ES-I3 (cell line): Measurements from ENCODE around the gene STRADB.
"Not testable (repeated sequence)": the region's sequence is repeated elsewhere in the genome, so short reads cannot be mapped to it uniquely, and the experiment has no call there.

Experiments
- H3K36me3 ChIP-seq: 2 replicates; pipeline ENCODE4 v1.6.1; 2013; ENCODE audit warnings: mild to moderate bottlenecking, low read length, control low read depth, moderate library complexity; ENCODE audit not compliant: insufficient read depth
- H3K4me1 ChIP-seq: 2 replicates; pipeline ENCODE4 v1.6.1; 2013; ENCODE audit warnings: mild to moderate bottlenecking, control low read depth, low read length; ENCODE audit not compliant: insufficient read depth
- H3K9ac ChIP-seq: 2 replicates; pipeline ENCODE4 v1.6.1; 2013; ENCODE audit warnings: low read depth, mild to moderate bottlenecking, low read length, moderate library complexity
- H3K9me3 ChIP-seq: 2 replicates; pipeline ENCODE4 v1.6.1; 2013; ENCODE audit warnings: mild to moderate bottlenecking, low read length, moderate library complexity; ENCODE audit not compliant: control insufficient read depth, insufficient read depth

Gene STRADB

DNA sequence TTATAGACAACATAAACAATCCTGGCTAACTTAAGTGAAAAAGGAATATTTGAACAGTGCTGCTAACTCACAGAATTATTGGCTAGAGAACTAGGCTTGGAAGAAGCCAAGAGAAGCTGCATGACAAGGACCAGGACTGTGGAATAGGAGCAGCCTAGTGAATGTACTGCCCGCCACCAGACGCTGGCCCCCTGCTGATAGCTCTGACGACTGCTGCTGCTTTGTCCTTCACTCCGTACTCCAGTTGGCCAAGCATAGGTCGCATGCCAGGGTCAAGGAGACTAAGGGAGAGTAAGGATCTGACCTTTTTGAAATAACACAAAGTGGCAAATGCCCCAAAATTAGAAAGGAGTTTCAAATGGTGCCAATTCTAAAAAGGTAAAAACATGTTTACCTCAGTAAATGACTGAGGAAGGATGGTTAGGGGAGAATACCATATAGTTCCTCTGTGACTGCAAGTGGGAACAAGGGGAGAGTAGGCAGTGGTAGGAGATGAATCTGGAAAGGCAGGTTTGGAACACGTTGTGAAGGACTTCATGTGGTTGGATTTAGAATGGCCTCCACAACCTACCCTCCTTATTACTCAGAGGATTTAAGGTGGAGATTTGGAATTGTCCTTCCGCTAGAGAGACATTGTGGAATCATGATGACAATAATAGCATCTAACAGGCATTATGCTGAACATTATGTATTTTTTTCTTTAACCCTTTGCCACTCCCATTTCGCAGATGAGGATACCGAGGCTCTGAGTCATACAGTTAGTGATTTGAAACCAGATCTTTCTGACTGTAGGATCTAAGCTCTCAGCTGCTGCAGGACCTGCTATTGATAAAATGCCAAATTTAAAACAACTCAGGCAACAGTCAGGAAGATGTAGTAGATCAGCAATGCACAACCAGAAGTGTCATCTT, 19.5 kb downstream of the STRADB start:
- Histone ChIP-seq H3K36me3 (0 out of 2 replicates have a peak, but pooled peaks cover 4% of the 10 kb centered on the region), H3K4me1 (peaks cover 8% of the 10 kb centered on the region; the same call in 1 of the 2 replicates), H3K9me3 (no peaks in the 10 kb centered on the region), H3K9ac (no peak overlapping the region; the same call in 1 of the 2 replicates)

GRCh38 chr2:201471732-201472393, 20.3 kb downstream of the STRADB start:
- Histone ChIP-seq H3K4me1 (peaks cover 4% of the 10 kb centered on the region; the same call in 1 of the 2 replicates), H3K9ac (no peak overlapping the region), H3K9me3 (no peaks in the 10 kb centered on the region), H3K36me3 (0 out of 2 replicates have a peak, but pooled peaks cover 4% of the 10 kb centered on the region)

GRCh38 chr2:201472411-201472810, 20.9 kb downstream of the STRADB start:
- Histone ChIP-seq H3K9ac (no peak overlapping the region), H3K9me3 (no peaks in the 10 kb centered on the region), H3K36me3 (0 out of 2 replicates have a peak, but pooled peaks cover 4% of the 10 kb centered on the region), H3K4me1 (peaks cover 4% of the 10 kb centered on the region; the same call in 1 of the 2 replicates)

- Histone ChIP-seq H3K9me3 (no peaks in the 10 kb centered on the region), H3K36me3 (peaks cover 3% of the 10 kb centered on the region; the same call in 1 of the 2 replicates), H3K4me1 (peaks cover 4% of the 10 kb centered on the region; the same call in 1 of the 2 replicates), H3K9ac (no peak overlapping the region)
These were observed 31.0 kb downstream of the STRADB start for GRCh38 chr2:201482543-201482942.

- Histone ChIP-seq H3K36me3 (peaks cover 1% of the 10 kb centered on the region; the same call in 1 of the 2 replicates), H3K9ac (no peak overlapping the region)
These were observed 31.8 kb downstream of the STRADB start for GRCh38 chr2:201483342-201483741.

DNA sequence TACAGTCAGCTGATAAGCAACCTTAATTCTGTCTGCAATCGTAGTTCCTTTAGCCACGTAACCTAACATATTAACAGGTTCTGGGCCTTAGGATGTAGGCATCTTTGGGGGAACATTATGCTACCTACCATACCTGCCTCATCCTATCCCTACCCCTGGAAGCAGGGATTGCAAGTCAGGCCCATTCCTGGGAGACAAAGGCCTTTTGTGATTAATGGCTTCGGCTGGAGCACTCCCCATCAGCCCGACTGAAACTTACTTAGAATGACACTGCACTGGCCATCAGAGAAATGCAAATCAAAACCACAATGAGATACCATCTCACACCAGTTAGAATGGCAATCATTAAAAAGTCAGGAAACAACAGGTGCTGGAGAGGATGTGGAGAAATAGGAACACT, 32.2 kb downstream of the STRADB start:
- H3K36me3 ChIP-seq, H3K4me1 ChIP-seq, H3K9me3 ChIP-seq, H3K9ac ChIP-seq: not testable (repeated sequence)

More at GRCh38 chr2:201483342-201483741, 31.8 kb downstream of the STRADB start:
- peaks cover 4% of the 10 kb centered on the region; the same call in 1 of the 2 replicates for H3K4me1 ChIP-seq
- H3K9me3 ChIP-seq: no peaks in the 10 kb centered on the region

DNA sequence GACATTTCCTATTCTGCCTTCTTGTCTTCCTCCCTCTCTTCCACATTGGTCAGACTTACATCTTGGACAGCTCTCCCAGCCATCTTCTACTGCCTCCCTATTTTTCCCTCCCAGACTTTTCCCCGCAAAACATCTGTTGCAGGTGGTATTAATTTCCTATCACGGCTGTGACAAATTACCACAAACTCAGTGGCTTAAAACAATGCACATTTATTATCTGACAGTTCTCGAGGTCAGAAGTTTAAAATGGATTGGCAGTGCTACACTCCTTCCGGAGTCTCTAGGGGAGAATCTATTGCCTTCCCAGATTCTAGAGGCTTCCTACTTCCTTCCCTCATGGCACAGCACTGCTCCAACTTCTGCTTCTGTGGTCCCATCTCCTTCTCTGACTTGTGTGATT, 33.3 kb downstream of the STRADB start:
- Histone ChIP-seq H3K4me1 (peaks cover 4% of the 10 kb centered on the region; the same call in 1 of the 2 replicates), H3K9ac (no peak overlapping the region), H3K9me3 (no peaks in the 10 kb centered on the region), H3K36me3 (no peaks in the 10 kb centered on the region)

DNA sequence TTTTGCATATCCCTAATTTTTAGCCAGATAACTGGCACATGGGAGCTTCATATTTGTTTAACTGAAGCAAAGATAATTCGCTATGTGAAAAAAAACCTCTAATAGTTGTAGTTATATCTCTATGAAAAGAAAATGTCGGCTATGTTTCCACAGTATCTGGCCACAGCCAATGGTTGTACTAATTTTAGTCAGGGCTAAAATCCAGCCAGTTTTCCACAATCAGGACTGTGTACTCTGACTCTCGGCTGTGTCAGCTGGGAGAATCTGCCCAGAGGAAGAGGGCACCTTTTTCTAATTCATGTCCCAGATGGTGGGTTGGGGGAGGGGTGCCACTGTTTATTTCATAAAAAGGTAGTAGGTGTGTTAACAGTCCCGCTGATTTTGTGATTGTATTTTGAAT, 38.8 kb downstream of the STRADB start:
- Histone ChIP-seq H3K36me3 (no peaks in the 10 kb centered on the region), H3K4me1 (no peaks in the 10 kb centered on the region), H3K9ac (no peak overlapping the region), H3K9me3 (no peaks in the 10 kb centered on the region)

- Histone ChIP-seq H3K4me1 (no peaks in the 10 kb centered on the region), H3K9me3 (peaks cover 3% of the 10 kb centered on the region; the same call in 1 of the 2 replicates), H3K36me3 (no peaks in the 10 kb centered on the region), H3K9ac (no peak overlapping the region)
These were observed 45.2 kb downstream of the STRADB start for GRCh38 chr2:201496785-201497184.

- no peaks in the 10 kb centered on the region for H3K36me3 ChIP-seq
- no peak overlapping the region for H3K9ac ChIP-seq
- peaks cover 13% of the 10 kb centered on the region for H3K9me3 ChIP-seq
- H3K4me1 ChIP-seq: no peaks in the 10 kb centered on the region
These were observed 49.0 kb downstream of the STRADB start for GRCh38 chr2:201500534-201500933.

DNA sequence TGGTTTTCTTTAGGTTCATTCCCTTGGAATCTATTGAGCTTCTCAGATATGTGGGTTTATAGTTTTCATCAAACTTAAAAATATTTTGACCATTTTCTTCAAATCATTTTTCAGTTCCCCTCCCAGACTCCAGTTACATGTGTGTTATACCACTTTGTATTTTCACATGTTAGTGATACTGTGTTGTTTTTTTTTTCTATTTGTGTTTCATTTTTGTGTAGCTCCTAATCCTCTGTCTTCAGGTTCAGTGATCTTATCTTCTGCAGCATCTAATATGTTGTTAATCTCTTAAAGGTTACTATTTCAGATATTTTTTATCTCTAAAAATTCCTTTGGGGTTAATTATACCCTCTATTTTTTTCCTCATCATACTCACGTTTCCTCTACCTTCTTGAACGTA, 51.2 kb downstream of the STRADB start:
- H3K9me3 ChIP-seq: peaks cover 13% of the 10 kb centered on the region
- H3K4me1 ChIP-seq: no peaks in the 10 kb centered on the region
- H3K36me3 ChIP-seq: no peaks in the 10 kb centered on the region

GRCh38 chr2:201507725-201508124, 56.2 kb downstream of the STRADB start:
- no peaks in the 10 kb centered on the region for H3K4me1 ChIP-seq
- H3K9me3 ChIP-seq: peaks cover 7% of the 10 kb centered on the region; the same call in 1 of the 2 replicates
- no peaks in the 10 kb centered on the region for H3K36me3 ChIP-seq
- H3K9ac ChIP-seq: no peak overlapping the region

More for the DNA sequence above, 51.2 kb downstream of the STRADB start:
- H3K9ac ChIP-seq: no peak overlapping the region

- Histone ChIP-seq H3K9me3 (no peaks in the 10 kb centered on the region), H3K4me1 (no peaks in the 10 kb centered on the region; the same call in 1 of the 2 replicates), H3K36me3 (no peaks in the 10 kb centered on the region), H3K9ac (no peak overlapping the region)
These were observed 61.7 kb downstream of the STRADB start for GRCh38 chr2:201513271-201513670.

DNA sequence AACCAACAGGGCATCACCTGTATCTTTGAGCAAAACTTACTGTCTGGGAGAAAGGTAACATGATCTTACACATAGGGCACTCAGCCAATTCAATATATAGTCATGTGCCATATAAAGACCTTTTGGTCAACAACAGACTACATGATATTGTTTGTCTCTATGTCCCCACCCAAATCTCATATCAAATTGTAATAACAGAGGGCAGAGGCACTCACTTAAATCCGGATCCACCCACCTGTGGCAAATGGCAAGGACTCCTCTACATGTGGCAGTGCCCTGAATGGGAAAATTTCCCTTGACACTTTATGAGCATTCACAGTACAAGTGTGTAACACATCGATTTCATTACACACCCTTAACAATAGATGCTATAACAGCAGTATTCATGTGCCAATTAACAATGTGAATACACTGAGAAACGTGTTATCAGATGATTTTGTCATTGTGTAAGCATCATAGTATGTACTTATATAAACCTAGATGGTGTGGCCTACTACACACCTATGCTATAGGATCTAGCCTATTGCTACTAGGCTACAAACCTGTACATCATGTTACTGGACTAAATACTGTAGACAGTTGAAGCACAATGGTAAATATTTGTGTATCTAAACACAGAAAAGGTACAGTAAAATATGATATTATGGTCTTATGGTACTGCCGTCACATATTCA, 64.2 kb downstream of the STRADB start:
- H3K4me1 ChIP-seq: no peaks in the 10 kb centered on the region; the same call in 1 of the 2 replicates
- H3K9me3 ChIP-seq: no peaks in the 10 kb centered on the region
- H3K36me3 ChIP-seq: no peaks in the 10 kb centered on the region

More for the DNA sequence above, 64.2 kb downstream of the STRADB start:
- H3K9ac ChIP-seq: no peak overlapping the region
